HFFc6 (cell line): Measurements from ENCODE around the gene UNC5CL. TPM values are rescaled to one million over a fixed set of nuclear protein-coding genes. Genes with fewer than 3 reads are reported as not detected.

Source experiments
- DNase-seq: peaks from one replicate; pipeline ENCODE4 v3.0.0-alpha.2; 2018
- H3K27ac Mint-ChIP-seq: 2 replicates; pipeline ENCODE4 v1.8.0; 2020; ENCODE audit warnings: mild to moderate bottlenecking, mixed read lengths
- H3K27me3 Mint-ChIP-seq: 2 replicates; pipeline ENCODE4 v1.8.0; 2021; ENCODE audit warnings: mild to moderate bottlenecking, moderate library complexity, mixed read lengths; ENCODE audit not compliant: insufficient read depth
- H3K36me3 Mint-ChIP-seq: 2 replicates; pipeline ENCODE4 v1.8.0; 2021; ENCODE audit warnings: low read depth, mixed read lengths
- H3K4me1 Mint-ChIP-seq: 2 replicates; pipeline ENCODE4 v1.8.0; 2020; ENCODE audit warnings: low read depth, mixed read lengths
- H3K4me3 Mint-ChIP-seq: 2 replicates; pipeline ENCODE4 v1.8.0; 2020; ENCODE audit warnings: mild to moderate bottlenecking, moderate library complexity, mixed read lengths
- H3K9me3 Mint-ChIP-seq: 2 replicates; pipeline ENCODE4 v1.8.0; 2020; ENCODE audit warnings: mild to moderate bottlenecking, mixed read lengths
- CTCF ChIP-seq: fragments of 200-600 bp; sonication (generic); IDR thresholded peaks from 2 replicates; pipeline ENCODE4 v1.5.0; 2021; ENCODE audit warnings: antibody characterized with exemption, mild to moderate bottlenecking
- total RNA-seq, 6 experiments: library from RNA; stranded (reverse); fragmentation: NEBNext Ultra II Directional; extraction: Animal tissue kit (Norgen Biotek cat#: 25700); gene quantifications; 2 replicates in 1 of 6; 3 replicates in 5 of 6; pipeline ENCODE4 v1.2.3, GENCODE V29; 2021

UNC5CL gene
- total RNA-seq, 6 experiments from 2014 or later = not detected

- peaks cover 18% of the 10 kb centered on the region for H3K4me1 Mint-ChIP-seq
- H3K27me3 Mint-ChIP-seq = peaks cover 17% of the 10 kb centered on the region
- H3K27ac Mint-ChIP-seq = no peak within 1 kb of the TSS
- no peaks in the 10 kb centered on the region for H3K9me3 Mint-ChIP-seq
- no peak within 1 kb of the TSS for H3K4me3 Mint-ChIP-seq
- no peak for DNase-seq
- no peak for TF ChIP-seq CTCF
- no peaks in the 10 kb centered on the region for H3K36me3 Mint-ChIP-seq
These were observed 3.4 kb upstream of the UNC5CL start, which contains the start of gene TSPO2 for GRCh38 chr6:41042226-41043055. Gene TSPO2, plus strand, starts transcription at chr6:41042467. Its CDS starts 519 bp downstream, at chr6:41042986.

GRCh38 chr6:41040940-41041536 lies 2.0 kb upstream of the UNC5CL start:
- Mint-ChIP-seq H3K27ac (no peak overlapping the region), H3K4me1 (peaks cover 18% of the 10 kb centered on the region), H3K27me3 (peaks cover 17% of the 10 kb centered on the region), H3K36me3 (no peaks in the 10 kb centered on the region), H3K9me3 (no peaks in the 10 kb centered on the region), H3K4me3 (no peak overlapping the region)
- no peak for TF ChIP-seq CTCF
- no peak for DNase-seq

- H3K4me1 Mint-ChIP-seq = peaks cover 18% of the 10 kb centered on the region
- peaks cover 17% of the 10 kb centered on the region for H3K27me3 Mint-ChIP-seq
- H3K36me3 Mint-ChIP-seq = no peaks in the 10 kb centered on the region
- no peak for TF ChIP-seq CTCF
- DNase-seq = no peak
- no peaks in the 10 kb centered on the region for H3K9me3 Mint-ChIP-seq
- no peak overlapping the region for H3K27ac Mint-ChIP-seq
- no peak overlapping the region for H3K4me3 Mint-ChIP-seq
These were observed 1.3 kb upstream of the UNC5CL start for GRCh38 chr6:41040101-41040939.

- no peaks in the 10 kb centered on the region for H3K9me3 Mint-ChIP-seq
- H3K4me3 Mint-ChIP-seq = no peak overlapping the region
- no peaks in the 10 kb centered on the region for H3K36me3 Mint-ChIP-seq
- H3K27me3 Mint-ChIP-seq = peaks cover 21% of the 10 kb centered on the region
- peaks cover 18% of the 10 kb centered on the region for H3K4me1 Mint-ChIP-seq
- no peak overlapping the region for H3K27ac Mint-ChIP-seq
- DNase-seq = no peak
- no peak for TF ChIP-seq CTCF
These were observed 816 bp downstream of the UNC5CL start for GRCh38 chr6:41038205-41038604.

- TF ChIP-seq CTCF = no peak
- Mint-ChIP-seq H3K27ac (no peak overlapping the region), H3K9me3 (no peaks in the 10 kb centered on the region)
These were observed 1.7 kb downstream of the UNC5CL start for GRCh38 chr6:41037107-41037900.

More at GRCh38 chr6:41037107-41037900, 1.7 kb downstream of the UNC5CL start:
- H3K36me3 Mint-ChIP-seq = no peaks in the 10 kb centered on the region
- peaks cover 21% of the 10 kb centered on the region for H3K27me3 Mint-ChIP-seq
- no peak overlapping the region for H3K4me3 Mint-ChIP-seq
- H3K4me1 Mint-ChIP-seq = peaks cover 10% of the 10 kb centered on the region
- no peak for DNase-seq
